GM18498 (cell line): Measurements from ENCODE around the gene SLCO2A1.
A peak's percentile ranks its signal among the peaks of the same experiment; 100 is the strongest.

Experiments
- ATAC-seq: cut with Tn5 transposase; IDR thresholded peaks from one replicate; pipeline ENCODE4 v1.9.1; 2021; ENCODE audit warnings: mild to moderate bottlenecking, moderate library complexity; ENCODE audit not compliant: unreplicated experiment

SLCO2A1 gene

DNA sequence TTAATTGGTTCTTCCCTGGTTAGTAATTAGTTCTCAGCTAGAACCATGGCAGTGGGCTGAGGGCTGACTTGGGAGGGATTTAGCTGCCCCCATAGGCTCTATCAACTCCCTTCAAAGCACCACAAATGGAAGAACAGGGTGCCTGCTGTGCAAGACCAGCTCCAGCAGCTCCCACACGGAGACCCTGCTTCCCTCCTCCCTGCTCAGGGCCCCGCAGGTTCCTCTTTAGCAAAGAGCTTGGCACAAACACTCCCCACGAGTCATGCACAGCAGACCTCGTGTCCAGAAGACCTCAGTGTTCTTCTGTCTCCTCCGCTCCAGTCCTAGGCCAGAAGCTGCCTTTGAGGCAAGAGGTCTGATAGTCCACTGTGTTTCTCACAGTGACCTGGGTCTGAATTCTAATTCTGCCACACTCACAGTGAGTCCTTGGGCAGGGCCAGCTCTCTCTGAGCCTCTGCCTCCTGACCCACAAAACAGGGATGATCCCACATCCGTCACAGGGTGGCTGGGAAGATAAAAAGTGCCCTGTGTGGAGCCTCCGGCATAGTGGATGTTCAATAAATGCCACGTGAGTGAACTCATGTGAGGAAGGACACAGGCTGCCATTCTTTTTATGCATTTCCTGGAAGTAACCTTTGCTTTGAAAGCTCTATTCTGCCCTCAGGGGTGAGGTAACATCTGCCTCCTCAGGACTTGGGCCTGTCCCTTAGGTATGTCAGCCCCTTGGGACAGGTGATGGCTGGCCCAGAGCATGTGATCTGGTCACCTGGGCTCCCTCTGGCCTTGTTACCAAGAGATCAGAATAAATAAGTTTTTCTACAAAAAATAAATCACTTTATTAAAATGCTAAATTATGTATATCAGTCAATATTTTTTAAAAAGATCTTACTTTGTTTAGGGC is 141.7 kb downstream of the SLCO2A1 start:
- ATAC-seq, result no peak

DNA sequence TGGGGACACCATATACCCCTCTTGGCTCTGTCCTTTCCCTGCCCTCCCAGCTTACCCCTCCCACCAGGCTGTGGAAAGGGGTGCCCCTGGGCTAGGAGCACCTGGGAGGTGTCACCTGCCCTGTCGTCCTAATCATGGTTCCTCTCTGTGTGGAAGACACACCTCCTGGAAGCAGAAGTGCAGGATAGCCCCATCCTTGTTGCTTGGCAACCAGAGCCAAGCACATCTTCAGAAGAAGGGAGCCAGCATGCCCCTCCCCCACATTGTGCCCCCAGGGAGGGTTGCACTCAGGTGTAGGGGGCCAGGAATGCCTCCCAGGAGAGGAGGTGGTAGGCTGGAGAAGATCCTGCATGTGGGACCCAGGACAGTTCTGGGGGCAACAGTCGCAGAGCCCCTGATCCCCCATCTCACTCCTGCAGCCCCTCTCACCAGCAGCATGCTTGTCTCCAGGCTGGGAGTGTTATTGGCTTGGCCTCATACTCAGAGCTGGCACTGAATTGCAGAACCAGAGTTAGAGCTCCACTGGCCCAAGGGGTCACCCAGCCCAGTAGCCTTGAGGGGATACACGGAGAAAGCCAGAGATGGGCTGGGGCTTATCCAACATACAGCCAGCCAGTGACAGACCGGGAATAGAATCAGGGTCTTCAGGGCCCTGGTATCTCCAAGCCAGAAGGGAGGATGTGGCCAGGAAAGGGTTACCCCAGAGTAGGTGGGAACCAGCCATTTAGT is 142.5 kb downstream of the SLCO2A1 start:
- no peak for ATAC-seq

DNA sequence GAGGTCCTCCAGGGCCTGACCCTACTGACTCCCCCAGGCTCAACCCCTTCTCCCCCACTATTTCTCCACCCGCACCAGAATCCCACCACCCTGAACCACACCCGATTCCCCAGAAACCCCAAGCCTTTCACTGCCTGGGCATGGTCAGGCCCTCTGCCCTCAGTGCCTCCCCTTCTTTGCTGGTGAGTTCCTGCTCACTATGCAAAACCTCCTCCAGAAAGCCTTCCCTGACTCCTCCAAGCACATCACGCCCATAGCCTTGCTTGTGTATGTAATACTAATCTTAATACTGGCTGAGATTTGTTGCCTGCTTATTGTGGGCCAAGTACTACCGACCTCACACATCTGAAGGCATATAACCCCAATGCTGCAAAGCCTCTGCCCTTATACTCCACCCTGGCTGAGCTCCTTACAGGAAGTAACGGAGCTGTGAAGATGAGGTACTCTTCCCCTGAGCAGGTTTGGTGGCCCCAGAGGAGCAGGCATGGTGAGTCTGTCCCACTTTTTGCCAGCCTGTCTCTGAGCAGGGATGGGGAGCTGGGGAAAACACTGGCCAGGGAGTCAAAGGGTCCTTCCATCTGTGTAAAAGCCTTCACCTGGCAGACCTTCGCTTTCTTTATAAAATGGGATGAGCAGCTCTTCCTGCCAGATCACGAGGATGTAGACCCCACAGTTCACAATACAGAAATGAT is 143.5 kb downstream of the SLCO2A1 start:
- no peak for ATAC-seq

DNA sequence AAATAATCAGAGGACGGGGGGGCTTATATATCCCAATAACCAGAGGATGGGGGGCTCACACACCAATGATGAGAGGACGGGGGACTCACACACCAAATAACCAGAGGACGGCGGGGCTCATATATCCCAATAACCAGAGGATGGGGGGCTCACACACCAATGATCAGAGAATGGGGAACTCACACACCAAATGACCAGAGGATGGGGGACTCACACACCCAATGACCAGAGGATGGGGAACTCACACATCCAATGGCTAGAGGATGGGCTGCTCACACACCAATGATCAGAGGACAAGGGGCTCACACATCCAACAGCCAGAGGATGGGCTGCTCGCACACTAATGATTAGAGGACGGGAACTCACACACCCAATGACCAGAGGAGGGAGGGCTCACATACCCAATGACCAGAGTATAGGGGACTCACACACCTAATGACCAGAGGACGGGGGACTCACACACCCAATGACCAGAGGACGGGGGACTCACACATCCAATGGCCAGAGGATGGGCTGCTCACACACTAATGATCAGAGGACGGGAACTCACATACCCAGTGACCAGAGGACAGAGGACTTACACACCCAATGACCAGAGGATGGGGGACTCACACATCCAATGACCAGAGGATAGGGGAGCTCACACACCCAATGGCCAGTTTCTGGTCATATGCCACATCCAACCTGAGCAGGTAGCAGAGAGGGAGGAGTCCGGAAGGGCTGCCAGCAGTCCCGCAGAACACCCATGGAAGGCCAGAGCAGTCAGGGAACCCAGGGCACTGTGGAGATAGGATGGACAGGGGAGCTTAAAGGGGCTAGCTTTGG is 144.6 kb downstream of the SLCO2A1 start:
- no peak for ATAC-seq

DNA sequence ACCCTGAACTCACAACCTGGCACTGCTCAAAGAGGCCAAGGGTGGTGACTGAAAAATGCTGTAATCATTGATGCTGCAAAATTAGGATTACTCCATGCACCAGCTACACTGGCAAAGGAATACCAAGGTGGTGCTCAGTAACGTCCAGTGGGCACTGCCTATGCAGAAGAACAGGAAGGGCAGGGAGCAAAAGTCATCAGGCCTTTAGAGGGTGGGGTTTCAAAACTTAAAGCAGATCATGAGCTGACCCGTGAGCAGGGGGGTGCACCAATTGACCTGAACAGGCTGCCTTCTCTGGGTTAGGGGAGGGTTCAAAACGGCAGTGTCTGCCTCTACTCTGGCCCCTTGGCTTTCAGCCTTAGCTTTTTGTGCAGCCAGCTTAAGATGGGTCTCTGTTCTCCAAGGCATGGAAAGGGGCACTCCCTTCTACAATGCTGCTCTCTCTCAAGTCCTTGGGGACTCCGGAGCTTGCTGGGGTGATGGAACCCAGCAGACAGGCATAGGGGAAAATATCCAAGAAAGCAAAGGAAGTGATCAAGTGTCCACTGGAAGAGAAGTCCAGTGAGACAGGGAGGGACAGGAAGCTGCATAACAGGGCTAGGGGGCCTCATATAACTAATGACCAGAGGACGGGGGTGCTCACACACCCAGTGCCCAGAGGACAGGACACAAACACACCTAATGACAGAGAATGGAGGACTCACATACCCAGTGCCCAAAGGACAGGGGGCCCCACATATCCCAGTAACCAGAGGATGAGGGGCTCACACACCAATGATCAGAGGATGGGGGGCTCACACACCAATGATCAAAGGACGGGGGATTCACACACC is 145.5 kb downstream of the SLCO2A1 start:
- no peak for ATAC-seq

DNA sequence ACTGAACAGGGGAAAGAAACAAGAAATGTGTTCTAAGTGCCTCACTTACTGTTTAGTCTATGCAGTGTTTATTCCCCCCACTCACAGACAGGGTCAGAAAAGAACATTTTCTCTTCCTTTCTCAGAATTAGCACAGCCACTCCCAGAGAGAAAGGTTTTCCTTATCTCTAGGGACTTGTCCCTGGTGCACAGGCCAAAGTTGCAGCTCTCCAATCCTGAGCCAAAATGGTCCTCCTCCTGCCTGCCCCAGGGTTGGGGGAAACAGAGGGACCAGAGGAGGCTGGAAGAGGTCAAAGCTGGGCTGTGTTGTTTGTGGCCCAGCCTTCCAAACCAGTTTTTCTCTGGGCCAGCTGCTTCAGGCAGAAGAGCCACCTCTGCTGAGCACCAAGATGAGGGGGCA is 146.1 kb downstream of the SLCO2A1 start:
- ATAC-seq, result no peak

DNA sequence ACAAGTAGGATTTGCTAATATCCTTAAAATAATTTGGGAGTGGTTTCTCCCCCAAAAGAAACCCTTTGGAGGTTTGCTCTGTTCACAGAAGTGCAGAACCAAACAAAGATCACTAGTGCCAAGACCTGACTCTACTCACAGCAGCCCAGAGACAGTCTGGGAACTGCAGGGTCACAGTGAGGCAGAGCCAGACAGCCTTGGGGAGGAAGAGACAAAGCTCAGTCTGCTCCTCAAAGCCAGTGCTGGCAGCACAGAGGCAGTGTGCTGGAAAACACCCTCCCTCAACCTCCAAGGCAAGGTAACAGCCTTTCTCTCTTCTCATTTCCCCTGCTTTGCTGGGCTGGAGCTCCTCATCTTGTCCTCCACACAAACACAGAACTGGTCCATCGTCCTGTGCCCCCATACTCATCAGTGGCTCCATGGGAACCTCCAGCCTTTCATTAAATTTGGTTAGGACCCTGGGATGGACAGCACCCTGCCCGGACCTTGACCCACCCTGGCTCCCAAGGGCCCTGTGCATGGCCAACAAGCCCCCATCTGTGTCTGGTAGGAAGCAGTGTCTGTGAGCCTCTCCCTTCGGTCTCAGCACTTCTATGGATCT is 146.6 kb downstream of the SLCO2A1 start:
- no peak for ATAC-seq

DNA sequence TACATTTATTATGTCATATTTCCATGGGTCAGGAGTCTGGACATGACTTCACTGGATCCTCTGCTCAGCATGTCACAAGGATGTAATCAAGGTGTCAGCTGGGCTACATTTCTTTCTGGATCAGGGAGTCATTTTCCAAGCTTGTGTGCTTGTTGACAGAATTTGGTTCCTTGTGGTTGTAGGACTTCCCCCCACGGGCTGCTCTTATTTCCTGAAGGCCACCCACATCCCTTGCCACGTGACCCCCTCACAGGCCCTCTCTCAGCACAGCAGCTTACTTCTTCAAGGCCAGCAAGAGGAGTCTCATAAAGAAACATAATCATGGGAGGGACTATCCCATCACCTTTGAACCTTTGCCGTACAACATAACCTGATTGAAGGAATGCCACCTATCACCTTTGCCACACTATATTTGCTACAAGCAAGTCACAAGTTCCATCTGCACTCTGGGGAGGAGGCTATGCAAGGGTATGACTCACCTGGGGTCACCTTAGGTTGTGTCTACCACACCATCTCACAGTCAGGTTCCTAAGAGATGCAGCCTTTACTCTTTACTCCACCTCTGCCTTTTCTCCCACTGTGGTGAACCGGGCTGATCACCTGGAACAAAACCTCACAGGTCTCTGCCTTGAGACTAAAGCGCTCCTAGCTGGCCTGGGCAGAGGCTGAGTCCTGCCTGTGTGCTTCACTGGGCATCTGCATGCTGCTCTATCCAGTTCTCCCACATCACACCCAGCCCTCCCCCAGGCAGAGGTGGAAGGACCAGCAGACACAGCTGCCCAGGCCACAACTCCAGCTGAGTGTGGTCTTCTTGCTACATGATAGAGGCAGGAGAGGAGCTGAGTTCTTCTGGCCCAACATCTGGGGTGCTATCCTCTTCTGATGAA is 147.5 kb downstream of the SLCO2A1 start:
- ATAC-seq, result no peak

DNA sequence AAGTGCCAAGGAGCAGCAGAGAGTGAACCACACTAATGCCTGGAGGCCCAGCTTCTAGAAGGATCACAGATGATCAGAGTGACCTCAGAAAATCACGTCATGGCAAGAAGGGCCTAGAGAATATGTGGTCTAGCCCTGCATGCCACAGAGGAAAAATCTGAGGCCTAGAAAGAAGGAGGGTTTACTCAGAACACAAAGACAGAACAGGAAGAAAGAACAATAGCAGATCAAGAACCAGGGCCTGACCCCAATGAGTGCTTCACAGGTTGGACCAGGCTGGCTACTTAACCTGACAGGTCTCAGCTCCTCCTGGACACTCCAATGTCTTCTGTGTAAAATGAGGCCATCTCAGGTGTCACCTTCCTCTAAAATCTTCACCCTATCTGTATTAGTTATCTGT is 148.2 kb downstream of the SLCO2A1 start:
- ATAC-seq, result no peak

DNA sequence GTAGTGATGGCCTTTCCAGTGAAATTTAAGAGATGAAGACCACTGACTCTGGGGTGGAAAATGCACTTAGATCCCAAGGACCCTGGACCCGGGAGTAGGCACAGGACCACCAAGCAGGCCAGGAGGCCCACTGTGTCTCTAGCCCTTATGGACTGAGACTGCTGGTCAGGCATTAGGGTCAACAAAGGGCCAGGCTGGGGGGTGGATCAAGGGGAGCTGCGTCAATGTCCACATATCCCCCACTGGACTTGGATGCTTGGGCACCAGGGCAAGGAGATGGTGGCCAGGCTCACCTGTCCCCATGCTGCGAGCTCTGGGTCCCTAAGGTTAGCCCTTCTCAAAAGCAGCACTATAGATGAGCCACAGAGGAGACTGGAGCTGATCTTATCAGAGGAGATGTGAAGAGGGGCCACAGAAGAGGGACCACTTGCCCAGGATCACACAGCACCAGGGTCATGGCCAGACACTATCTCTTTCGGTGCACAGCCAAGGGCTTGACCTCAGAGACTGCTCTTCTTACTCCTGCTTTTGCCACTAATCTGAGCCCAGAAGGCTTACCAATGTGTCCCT is 148.8 kb downstream of the SLCO2A1 start:
- no peak for ATAC-seq

DNA sequence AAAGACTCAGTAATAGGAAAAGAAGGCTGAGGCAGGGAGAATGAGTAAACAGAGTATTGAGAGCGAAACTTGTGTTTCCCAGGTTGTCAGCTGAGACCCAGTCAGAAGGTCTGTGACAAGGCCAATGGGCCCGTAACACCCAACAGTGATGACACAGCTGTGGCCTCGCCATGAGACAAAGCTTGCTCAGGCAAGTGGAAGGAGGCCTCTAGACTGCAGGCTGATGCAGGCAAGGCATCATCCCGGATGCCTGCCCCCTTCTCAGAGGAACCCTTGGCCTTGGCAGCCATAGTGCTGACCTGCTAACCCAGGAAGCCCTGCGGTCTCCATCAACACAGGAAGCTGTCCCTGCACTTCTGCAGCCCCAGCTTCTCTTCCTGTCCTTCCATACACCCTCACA is 149.4 kb downstream of the SLCO2A1 start:
- peak; percentile 56 for ATAC-seq

DNA sequence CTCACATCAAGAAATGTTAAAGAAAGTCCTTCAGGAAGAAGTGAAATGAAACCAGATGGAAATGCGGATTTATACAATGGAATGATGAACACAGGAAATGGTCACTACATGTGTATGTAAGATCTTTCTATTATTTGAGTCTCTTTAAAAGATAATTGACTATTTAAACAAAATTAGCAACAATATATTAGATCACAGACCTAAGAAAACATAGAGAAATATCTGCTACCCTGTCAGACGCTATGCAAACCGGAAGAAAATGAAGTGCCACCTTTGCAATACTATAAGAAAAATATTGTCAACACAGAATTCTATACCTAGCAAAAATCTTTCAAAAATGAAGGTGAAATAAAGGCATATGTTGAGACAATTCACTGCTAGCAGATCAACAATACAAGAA is 151.2 kb downstream of the SLCO2A1 start:
- ATAC-seq, result no peak
